GM08714 (cell line): Measurements from ENCODE around the gene PSAP.

Experiments used
- H3K4me3 ChIP-seq: fragments of 200-500 bp; sonication (Bioruptor generic); 2 replicates; pipeline ENCODE4 v1.5.1; 2014; ENCODE audit warnings: mild to moderate bottlenecking, low read length, inconsistent platforms
- ZNF274 ChIP-seq: IDR thresholded peaks from 2 replicates; pipeline ENCODE4 v1.6.1; 2012; ENCODE audit warnings: mild to moderate bottlenecking, low read depth, low read length

PSAP gene

DNA sequence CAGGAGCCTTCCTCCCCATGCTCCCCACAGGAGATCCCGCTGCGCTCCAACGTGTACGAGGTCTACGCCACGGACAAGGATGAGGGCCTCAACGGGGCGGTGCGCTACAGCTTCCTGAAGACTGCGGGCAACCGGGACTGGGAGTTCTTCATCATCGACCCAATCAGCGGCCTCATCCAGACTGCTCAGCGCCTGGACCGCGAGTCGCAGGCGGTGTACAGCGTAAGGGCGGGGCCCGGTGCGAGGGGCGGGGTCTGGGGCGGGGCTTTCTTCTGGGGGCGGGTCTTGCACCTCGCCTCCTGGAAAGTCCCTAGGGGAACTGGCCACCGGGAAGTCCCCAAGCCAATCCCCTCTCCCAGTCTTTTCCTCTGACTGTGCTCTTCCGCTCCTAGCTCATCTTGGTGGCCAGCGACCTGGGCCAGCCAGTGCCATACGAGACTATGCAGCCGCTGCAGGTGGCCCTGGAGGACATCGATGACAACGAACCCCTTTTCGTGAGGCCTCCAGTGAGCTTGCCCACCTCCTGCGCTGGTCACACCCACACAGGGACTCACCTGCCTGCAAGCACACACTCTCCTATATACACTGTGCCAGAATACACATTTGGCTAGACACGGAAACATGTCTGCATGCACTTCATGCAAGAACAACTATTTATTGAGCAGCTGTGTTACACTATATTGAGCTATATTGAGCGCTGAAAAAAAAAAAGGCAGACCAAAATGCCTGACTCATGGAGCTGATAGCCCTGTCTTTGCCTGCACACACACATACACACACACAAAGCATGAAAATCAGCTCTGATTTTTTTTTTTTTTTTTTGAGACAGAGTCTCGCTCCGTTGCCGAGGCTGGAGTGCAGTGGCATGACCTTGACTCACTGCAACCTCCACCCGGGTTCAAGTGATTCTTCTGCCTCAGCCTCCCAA lies 45.0 kb downstream of the PSAP start:
- TF ChIP-seq ZNF274, result no peak
- H3K4me3 ChIP-seq, result no peak overlapping the region

DNA sequence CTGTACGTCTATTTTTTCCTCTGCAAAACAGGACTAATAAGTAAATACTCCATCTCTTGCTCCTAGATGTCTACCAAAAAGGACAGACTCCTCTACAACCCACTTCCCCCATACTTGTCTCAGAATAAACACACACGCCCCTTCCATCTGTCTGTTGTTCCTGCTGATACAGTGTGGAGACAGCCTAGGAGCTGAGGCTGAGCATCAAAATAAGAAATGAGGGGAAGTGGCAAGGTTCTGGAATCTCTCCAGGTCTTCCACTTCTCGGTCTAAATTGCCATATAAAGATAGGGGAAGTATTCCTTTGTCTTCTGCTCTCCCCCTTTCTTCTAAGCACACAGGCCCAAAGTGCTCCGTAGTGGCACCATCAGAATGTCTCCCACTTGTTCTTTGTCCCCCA lies 47.0 kb downstream of the PSAP start:
- TF ChIP-seq ZNF274, result no peak
- H3K4me3 ChIP-seq, result no peak overlapping the region

DNA sequence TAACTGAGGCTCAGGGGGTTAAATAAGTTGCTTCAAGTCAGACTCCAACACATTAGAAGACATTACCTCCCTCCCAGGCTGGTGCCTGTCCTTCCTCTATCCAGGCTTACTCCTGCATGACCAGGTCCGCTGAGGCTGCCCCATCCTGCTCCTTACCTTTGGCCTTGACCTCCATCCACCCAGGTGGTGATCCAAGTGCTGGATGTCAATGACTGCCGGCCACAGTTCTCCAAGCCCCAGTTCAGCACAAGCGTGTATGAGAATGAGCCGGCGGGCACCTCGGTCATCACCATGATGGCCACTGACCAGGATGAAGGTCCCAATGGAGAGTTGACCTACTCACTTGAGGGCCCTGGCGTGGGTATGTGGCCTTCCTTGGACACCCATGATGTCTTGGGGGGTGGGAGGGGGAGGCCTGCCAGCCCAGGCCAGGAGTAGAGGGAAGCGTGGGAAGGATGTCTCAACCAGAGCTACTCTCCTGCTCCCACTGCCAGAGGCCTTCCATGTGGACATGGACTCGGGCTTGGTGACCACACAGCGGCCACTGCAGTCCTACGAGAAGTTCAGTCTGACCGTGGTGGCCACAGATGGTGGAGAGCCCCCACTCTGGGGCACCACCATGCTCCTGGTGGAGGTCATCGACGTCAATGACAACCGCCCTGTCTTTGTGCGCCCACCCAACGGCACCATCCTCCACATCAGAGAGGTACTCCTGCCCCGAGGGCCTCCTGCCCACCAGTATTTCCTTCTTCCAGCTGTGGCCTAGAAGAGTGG lies 48.1 kb downstream of the PSAP start:
- no peak for TF ChIP-seq ZNF274
- H3K4me3 ChIP-seq, result no peak overlapping the region

DNA sequence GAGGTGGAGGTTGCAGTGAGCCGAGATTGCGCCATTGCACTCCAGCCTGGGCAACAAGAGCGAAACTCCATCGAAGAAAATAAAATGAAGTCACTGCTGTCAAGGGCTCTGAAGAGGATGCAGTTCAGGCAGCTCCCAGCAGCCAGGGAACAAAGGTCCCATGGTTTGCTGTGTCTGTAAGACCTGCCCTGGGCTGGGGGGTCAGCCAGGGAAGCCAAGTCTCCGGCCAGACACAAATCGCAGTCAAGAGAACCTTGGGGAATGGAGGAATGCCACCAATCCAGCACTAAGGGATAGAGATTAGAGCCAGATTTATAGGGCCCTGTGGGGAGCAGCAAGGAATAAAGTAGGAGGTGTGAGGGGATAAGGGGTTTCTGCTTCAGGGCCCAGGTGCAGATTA lies 48.8 kb downstream of the PSAP start:
- no peak for TF ChIP-seq ZNF274
- H3K4me3 ChIP-seq, result no peak overlapping the region

GRCh38 chr10:71801361-71801760 lies 49.7 kb downstream of the PSAP start:
- H3K4me3 ChIP-seq, result no peak overlapping the region
- TF ChIP-seq ZNF274, result no peak

GRCh38 chr10:71799608-71800453 lies 51.2 kb downstream of the PSAP start:
- H3K4me3 ChIP-seq, result no peak overlapping the region
- no peak for TF ChIP-seq ZNF274

GRCh38 chr10:71799112-71799511 lies 51.9 kb downstream of the PSAP start:
- TF ChIP-seq ZNF274, result no peak
- no peak overlapping the region for H3K4me3 ChIP-seq

DNA sequence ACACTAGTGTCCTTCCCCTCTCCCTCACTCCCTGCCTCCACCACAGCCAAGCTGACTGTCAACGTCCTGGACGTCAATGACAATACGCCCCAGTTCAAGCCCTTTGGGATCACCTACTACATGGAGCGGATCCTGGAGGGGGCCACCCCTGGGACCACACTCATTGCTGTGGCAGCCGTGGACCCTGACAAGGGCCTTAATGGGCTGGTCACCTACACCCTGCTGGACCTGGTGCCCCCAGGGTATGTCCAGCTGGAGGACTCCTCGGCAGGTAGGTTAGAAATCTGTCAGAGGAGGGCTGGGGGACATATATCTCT lies 52.8 kb downstream of the PSAP start:
- H3K4me3 ChIP-seq, result no peak overlapping the region
- no peak for TF ChIP-seq ZNF274

DNA sequence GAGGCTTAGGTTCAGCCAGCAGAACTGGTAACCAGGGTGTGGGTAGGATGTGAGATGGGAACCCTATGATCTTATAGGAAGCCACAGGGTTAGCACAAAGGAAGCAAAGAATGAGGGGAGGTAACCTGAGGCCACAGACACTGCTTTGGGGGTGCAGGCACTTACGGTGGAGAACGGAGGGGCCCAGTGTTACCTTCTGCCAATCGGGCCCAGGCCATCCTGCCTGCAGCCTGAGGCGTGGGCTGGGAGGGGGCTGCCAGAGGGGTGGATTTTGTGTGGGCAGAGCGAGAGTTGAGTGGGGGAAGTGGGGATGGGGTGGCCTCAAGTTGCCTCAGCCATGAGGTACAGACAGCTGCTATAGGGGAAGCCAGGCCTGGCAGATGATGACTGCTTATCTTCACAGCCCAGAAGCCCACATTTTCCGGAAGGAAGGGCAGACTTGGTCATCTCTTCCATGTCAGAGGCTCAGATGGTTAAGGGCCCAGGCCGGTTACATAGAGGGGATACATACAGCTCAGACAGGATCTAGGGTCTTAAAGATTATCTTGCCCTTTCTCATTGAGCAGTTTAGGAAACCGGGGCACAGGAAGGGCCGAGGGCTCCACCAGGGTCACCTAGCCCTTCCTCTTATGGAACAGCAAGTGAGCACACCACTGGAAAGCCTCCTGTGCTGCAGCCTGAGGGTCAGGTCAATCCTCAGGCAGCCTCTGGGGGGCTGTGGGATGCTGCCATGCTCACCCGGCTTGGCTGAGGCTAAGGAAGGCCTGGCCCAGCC lies 53.3 kb downstream of the PSAP start:
- TF ChIP-seq ZNF274, result no peak

GRCh38 chr10:71796749-71797405 lies 54.2 kb downstream of the PSAP start:
- TF ChIP-seq ZNF274, result no peak
- H3K4me3 ChIP-seq, result no peak overlapping the region

More for the DNA sequence above, 53.3 kb downstream of the PSAP start:
- no peak overlapping the region for H3K4me3 ChIP-seq

- H3K4me3 ChIP-seq, result no peak overlapping the region
- TF ChIP-seq ZNF274, result no peak
Observed at GRCh38 chr10:71795248-71795647, 55.8 kb downstream of the PSAP start.

GRCh38 chr10:71790749-71791440 lies 60.2 kb downstream of the PSAP start:
- no peak overlapping the region for H3K4me3 ChIP-seq
- no peak for TF ChIP-seq ZNF274
